HG02973 (cell line): Measurements from ENCODE around the gene OR2T4.

Experiments
- ATAC-seq: cut with Tn5 transposase; IDR thresholded peaks from one replicate; pipeline ENCODE4 v1.9.1; 2021; ENCODE audit warnings: moderate library complexity; ENCODE audit not compliant: unreplicated experiment

Gene OR2T4, protein sequence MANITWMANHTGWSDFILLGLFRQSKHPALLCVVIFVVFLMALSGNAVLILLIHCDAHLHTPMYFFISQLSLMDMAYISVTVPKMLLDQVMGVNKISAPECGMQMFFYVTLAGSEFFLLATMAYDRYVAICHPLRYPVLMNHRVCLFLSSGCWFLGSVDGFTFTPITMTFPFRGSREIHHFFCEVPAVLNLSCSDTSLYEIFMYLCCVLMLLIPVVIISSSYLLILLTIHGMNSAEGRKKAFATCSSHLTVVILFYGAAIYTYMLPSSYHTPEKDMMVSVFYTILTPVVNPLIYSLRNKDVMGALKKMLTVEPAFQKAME

GRCh38 chr1:248361121-248361715, at the start of gene OR2T4:
Gene OR2T4, plus strand, starts transcription at chr1:248361665. Its CDS starts 0 bp downstream, at chr1:248361665.
- ATAC-seq: no peak

DNA sequence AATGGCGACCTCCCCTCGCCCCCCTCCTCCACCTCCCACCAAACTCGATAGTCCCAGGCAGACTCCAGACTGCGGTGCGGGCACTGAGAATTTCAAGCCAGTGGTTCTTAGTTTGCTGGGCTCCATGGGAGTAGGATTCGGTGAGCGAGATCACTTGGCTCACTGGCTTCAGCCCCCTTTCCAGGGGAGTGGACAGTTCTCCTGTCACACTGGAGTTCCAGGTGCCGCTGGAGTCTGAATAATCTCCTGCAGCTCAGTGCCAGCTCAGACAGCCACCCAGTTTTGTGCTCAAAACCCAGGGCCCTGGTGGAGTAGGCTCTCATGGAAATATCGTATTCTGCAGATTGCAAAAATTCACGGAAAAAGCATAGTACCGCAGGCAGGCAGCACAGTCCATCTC, 44.7 kb upstream of the OR2T4 start:
- no peak for ATAC-seq

GRCh38 chr1:248324468-248324867, 37.0 kb upstream of the OR2T4 start, which contains the start of gene OR2M7:
Gene OR2M7, minus strand, starts transcription at chr1:248324568. Its CDS starts 0 bp downstream, at chr1:248324568.
- no peak for ATAC-seq

GRCh38 chr1:248343451-248343850, 18.0 kb upstream of the OR2T4 start:
- ATAC-seq: no peak

GRCh38 chr1:248348475-248348874, 13.0 kb upstream of the OR2T4 start, which contains the start of gene OR14C36:
Gene OR14C36, plus strand, starts transcription at chr1:248348775. Its CDS starts 0 bp downstream, at chr1:248348775.
- no peak for ATAC-seq

- ATAC-seq: no peak
These were observed 2.0 kb upstream of the OR2T4 start for GRCh38 chr1:248359415-248359814.

DNA sequence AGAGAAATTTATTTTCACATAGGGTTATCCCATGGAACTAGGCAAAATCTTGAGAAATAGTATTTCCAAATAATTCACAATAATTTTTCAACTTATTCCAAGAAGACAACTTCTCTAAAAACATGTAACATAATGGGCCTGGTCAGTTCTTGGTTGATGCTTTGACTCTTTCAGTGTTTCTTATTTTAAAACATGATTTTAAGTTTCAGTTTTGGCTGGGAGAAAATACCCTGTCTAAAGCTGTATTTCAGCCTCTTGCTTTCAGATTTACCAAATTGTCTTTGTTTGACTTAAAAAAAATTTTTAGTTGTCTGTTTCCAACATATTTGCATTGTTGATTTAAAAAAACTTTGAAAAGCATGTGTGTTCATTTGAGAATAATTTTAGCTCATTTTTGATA, 5.1 kb downstream of the OR2T4 start:
- ATAC-seq: no peak

- ATAC-seq: no peak
These were observed 10.9 kb downstream of the OR2T4 start for GRCh38 chr1:248372394-248372793.

GRCh38 chr1:248373761-248374160, 12.3 kb downstream of the OR2T4 start:
- ATAC-seq: no peak

GRCh38 chr1:248375446-248375845, 14.0 kb downstream of the OR2T4 start, which contains the start of gene OR2T6:
Gene OR2T6, plus strand, starts transcription at chr1:248375746. Its CDS starts 11,863 bp downstream, at chr1:248387609.
- no peak for ATAC-seq

- ATAC-seq: no peak
These were observed 15.5 kb downstream of the OR2T4 start for GRCh38 chr1:248376916-248377315.

GRCh38 chr1:248380854-248381253, 19.4 kb downstream of the OR2T4 start:
- ATAC-seq: no peak

- ATAC-seq: no peak
These were observed 27.0 kb downstream of the OR2T4 start for GRCh38 chr1:248388426-248388825.

DNA sequence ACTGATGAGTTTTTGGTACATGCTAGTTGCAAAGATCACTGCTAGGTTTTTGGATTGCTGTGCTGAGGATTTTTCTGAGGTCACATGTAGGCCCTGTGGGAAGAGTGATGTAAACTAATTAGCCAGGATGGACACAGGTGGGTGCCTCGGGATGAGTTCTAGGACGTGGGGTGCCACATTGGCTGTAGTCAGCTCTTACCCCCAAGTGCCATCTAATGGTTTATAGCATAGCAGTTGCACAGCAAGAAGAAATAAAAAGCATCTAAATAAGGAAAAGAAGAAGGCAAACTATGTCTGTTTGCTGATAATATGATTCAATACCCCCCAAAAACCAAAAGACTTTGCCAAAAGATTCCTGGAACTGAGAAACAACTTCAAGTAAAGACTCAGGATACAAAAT, 31.6 kb downstream of the OR2T4 start:
- ATAC-seq: no peak

DNA sequence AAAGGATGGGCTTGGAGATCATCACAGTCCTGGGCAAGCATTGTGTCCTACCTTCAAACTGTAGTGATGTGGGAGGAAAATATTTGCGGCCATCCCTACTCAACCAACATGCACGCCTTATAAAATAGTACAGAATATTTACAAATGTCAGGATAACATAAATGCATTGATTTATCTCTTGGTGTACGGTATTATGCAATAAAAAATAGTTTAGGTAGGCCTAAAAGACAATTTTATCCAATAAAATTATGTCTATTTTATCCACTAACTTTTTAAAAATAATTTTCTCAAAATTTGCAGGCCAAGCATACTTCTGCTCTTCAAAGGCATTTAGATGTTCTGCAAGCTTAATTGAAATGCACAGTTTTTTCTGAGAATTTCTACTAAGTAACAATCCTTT, 41.3 kb downstream of the OR2T4 start, which contains the start of gene OR2T1:
TSS of gene OR2T1 (plus strand) at position 301 of the 400 bp plus-strand sequence. CDS start 3,100 bp downstream, outside the sequence.
- ATAC-seq: no peak

GRCh38 chr1:248404024-248404423, 42.6 kb downstream of the OR2T4 start:
- ATAC-seq: no peak

DNA sequence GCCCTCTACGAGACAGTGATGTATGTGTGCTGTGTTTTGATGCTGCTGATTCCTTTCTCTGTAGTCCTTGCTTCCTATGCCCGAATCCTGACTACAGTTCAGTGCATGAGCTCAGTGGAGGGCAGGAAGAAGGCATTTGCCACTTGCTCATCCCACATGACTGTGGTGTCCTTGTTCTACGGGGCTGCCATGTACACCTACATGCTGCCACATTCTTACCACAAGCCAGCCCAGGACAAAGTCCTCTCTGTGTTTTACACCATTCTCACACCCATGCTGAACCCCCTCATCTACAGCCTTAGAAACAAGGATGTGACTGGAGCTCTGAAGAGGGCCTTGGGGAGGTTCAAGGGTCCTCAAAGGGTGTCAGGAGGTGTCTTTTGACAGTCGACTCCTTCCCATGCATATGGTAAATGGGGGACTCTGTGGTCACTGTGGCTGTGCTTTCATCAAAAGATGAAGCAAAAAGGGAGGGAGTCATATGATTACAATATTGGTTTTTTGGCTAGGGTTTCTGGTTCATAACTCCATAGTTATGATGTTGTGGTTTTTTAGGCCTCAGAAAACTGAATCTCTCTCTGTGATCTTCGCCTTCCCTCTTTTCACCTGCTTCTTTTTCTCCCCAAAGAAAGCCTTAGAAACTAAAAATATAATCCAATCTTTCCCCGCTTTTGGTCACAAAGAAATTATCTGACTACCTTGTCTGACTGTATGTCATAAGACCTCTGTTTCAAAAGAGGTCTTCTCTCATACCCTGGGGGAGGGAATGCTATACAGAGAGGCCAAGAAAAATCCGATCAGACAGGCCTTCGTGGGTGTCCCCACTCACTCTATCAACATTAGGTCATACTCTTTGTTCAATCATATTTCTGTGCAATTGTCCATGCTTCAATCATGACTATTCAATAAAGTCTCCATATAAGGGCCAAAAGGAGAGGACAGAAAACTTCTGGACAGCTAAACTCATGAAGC, 45.5 kb downstream of the OR2T4 start:
- no peak for ATAC-seq
